GM18861 (cell line): ENCODE results near the gene STRADB.
"Not testable (repeated sequence)": the region's sequence is repeated elsewhere in the genome, so short reads cannot be mapped to it uniquely, and the experiment has no call there.

Experiments
- ATAC-seq: cut with Tn5 transposase; IDR thresholded peaks from one replicate; pipeline ENCODE4 v1.9.1; 2021; ENCODE audit not compliant: unreplicated experiment

The STRADB gene

DNA sequence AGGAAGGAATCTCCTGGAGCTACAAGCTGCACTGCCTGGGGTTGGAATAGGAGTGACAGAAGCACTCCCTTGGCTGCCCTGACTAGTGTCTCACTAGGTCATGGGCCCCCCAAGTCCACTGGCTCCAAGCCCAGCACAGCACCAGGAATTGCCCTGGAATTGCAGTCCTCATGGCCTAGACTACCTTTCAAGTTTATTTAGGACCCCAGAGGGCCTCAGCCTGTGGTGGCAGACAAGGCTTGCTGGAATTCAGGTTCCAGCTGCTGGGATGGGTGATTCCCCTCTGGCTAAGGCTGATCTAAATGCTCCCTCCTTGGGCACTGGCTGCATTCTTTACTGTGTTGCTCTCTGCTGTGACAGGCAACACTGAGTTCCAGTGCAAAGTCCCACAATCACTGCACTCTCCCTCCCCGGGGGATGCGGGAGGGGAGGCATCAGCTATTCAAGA lies 14.0 kb downstream of the STRADB start:
- ATAC-seq = no peak

DNA sequence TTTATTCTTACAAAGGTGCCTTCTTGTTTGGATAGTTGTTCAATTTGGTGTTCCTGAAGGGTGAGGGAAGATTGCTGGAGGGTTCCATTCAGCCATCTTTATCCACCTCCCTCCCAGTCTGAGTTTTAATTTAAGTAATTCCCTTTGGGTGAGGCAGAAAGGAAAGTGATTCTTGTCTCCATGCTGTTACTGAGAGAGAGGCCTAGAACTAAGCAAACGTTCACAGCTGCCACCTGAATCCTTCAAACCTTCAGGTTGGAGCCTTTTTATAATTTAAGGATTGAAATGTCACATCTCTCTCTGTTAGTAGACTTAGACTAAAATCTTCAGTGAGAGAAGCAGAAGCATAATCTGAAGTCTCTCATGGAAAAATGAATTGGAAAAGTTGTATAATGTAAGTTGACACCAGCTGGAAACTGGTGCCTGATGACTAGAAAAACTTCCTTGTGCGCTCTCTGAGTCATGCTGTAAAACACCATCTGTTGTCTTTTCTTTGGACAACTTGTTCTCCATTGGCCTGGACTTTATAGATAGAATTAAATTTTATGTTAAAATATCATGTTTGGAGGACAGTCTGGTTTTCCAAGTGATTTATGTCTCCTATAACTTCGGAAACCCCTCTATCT lies 14.6 kb downstream of the STRADB start:
- ATAC-seq = no peak

DNA sequence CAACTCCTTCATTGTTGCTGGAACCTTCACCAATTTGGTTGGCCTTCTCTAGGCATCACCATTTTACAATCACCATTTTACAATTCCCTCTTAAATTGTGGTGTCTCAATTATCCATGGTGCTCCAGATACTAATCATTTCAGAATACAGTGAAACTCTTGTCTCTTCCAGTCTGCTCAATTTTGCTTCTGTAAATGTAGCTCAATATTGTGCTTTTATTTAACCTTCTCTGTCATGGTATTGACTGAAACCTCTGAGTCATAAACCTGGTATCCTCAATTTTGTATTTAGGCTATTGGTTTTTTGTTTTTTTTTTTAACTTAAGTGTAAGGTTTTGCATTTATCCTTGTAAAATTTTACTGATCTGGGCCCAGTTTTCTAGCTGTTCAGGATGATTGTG lies 16.1 kb downstream of the STRADB start:
- ATAC-seq = no peak

DNA sequence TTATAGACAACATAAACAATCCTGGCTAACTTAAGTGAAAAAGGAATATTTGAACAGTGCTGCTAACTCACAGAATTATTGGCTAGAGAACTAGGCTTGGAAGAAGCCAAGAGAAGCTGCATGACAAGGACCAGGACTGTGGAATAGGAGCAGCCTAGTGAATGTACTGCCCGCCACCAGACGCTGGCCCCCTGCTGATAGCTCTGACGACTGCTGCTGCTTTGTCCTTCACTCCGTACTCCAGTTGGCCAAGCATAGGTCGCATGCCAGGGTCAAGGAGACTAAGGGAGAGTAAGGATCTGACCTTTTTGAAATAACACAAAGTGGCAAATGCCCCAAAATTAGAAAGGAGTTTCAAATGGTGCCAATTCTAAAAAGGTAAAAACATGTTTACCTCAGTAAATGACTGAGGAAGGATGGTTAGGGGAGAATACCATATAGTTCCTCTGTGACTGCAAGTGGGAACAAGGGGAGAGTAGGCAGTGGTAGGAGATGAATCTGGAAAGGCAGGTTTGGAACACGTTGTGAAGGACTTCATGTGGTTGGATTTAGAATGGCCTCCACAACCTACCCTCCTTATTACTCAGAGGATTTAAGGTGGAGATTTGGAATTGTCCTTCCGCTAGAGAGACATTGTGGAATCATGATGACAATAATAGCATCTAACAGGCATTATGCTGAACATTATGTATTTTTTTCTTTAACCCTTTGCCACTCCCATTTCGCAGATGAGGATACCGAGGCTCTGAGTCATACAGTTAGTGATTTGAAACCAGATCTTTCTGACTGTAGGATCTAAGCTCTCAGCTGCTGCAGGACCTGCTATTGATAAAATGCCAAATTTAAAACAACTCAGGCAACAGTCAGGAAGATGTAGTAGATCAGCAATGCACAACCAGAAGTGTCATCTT lies 19.5 kb downstream of the STRADB start:
- no peak for ATAC-seq

DNA sequence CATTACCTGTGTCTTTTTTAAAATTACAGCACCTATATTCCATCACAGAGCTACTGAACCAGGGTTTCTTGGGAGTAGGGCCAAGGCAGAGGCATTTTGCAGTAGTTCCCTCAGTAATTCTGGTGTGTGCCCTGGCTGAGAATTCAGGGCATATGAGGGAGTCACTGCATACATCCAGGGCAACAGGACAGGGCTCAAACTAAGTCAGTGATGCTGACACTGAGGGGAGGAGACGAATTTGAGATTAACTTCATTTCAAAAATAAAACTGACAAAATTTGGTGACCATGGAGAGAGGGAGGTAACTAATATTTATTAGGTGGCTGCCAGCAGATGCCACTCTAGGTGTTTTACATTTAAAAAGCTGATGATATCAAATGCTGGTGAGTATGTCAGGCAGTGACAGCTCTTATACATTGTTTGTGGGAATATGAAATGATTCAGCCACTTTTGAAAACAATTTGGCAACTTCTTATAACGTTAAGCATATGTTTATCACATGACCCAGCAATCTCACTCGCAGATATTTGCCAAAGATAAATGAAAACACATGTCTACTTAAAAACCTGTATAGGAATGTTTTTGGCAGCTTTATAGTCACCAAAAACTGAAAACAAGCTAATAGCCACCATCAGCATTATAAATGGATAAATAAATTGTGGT lies 20.3 kb downstream of the STRADB start:
- no peak for ATAC-seq

DNA sequence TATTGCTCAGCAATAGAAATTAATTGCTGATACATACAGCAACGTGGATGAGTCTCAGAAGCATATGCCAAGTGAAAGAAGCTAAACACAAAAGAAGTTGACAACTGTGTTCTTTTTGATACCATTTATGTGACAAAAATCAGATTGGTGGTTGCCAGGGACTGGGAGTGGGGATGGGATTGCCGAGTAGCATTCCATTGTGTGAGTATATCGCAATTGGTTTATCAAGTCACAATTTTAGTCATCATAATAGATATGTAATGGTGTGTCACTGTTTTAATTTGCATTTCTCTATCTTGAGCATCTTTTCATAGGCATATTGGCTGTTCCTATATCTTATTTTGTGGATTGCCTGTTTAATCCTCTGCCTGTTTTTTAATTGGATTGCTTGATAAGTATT lies 20.9 kb downstream of the STRADB start:
- no peak for ATAC-seq

DNA sequence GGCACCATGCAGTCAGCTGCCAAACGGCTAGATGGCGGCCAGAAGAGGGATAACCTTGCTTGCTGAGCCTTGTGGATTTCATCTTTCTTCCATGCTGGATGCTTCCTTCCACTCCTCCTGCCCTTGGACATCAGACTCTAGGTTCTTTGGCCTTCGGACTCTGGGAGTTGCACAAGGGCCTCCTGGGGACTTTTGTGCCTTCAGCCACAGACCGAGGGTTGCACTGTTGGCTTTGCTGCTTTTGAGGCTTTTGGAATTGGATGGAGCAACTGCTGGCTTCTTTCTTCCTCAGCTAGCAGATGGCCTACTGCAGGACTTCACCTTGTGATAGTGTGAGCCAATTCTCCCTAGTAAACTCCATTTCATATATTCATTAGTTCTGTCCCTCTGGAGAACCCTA lies 31.0 kb downstream of the STRADB start:
- no peak for ATAC-seq

DNA sequence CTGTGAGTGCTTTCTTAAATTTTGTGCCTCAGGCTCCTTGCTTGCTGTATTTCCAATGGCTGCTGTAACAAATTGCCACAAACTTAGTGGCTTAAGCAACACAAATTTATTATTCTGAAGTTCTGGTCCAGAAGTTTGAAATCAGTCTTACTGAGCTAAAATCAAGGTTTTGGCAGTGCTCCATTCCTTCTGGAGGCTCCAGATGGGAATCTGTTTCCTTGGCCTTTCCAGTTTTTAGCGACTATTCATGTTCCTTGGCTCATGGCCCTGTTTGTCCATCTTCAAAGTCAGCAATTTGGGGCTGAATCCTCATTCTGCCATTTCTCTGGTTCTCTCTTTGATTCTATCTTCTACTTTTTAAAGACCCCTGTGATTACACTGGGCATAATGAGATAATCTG lies 31.8 kb downstream of the STRADB start:
- ATAC-seq = no peak

DNA sequence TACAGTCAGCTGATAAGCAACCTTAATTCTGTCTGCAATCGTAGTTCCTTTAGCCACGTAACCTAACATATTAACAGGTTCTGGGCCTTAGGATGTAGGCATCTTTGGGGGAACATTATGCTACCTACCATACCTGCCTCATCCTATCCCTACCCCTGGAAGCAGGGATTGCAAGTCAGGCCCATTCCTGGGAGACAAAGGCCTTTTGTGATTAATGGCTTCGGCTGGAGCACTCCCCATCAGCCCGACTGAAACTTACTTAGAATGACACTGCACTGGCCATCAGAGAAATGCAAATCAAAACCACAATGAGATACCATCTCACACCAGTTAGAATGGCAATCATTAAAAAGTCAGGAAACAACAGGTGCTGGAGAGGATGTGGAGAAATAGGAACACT lies 32.2 kb downstream of the STRADB start:
- not testable (repeated sequence) for ATAC-seq

DNA sequence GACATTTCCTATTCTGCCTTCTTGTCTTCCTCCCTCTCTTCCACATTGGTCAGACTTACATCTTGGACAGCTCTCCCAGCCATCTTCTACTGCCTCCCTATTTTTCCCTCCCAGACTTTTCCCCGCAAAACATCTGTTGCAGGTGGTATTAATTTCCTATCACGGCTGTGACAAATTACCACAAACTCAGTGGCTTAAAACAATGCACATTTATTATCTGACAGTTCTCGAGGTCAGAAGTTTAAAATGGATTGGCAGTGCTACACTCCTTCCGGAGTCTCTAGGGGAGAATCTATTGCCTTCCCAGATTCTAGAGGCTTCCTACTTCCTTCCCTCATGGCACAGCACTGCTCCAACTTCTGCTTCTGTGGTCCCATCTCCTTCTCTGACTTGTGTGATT lies 33.3 kb downstream of the STRADB start:
- no peak for ATAC-seq

DNA sequence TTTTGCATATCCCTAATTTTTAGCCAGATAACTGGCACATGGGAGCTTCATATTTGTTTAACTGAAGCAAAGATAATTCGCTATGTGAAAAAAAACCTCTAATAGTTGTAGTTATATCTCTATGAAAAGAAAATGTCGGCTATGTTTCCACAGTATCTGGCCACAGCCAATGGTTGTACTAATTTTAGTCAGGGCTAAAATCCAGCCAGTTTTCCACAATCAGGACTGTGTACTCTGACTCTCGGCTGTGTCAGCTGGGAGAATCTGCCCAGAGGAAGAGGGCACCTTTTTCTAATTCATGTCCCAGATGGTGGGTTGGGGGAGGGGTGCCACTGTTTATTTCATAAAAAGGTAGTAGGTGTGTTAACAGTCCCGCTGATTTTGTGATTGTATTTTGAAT lies 38.8 kb downstream of the STRADB start:
- no peak for ATAC-seq

DNA sequence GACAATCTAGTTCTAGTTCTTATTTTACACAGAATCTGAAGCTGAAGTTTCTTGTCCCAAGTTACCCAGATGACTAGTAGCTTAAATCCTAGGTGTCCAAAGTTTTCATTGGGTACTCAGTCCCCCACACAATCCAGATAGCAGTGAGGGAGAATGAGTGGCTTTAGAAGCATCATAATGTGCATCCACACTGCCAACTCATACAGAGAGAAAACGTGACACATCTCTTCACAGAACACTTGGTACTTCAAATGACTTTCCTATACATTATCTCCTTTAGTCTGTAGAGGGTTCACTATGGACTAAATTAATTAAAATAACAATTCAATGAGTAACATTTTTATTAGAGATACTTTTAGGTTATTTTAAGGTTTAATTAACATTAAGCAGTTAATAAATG lies 45.2 kb downstream of the STRADB start:
- ATAC-seq = no peak

DNA sequence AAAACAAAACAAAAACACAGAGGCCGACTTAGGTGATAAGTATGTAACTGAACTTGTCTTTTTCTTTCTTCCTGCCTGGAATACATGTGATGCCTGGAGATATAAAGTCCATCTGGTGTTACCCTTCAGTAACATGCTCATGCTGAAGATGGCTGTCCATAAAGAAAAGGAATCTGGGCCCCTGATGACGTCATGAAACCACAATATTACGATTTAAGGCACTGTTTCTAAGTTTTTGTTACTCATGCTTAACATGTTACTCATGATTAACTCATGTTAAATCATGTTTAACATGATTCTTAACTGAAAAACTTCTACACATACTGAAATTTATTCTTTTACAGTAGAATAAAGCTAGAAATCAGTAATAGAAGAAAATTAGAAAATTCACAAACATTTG lies 49.0 kb downstream of the STRADB start:
- no peak for ATAC-seq

DNA sequence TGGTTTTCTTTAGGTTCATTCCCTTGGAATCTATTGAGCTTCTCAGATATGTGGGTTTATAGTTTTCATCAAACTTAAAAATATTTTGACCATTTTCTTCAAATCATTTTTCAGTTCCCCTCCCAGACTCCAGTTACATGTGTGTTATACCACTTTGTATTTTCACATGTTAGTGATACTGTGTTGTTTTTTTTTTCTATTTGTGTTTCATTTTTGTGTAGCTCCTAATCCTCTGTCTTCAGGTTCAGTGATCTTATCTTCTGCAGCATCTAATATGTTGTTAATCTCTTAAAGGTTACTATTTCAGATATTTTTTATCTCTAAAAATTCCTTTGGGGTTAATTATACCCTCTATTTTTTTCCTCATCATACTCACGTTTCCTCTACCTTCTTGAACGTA lies 51.2 kb downstream of the STRADB start:
- ATAC-seq = no peak

DNA sequence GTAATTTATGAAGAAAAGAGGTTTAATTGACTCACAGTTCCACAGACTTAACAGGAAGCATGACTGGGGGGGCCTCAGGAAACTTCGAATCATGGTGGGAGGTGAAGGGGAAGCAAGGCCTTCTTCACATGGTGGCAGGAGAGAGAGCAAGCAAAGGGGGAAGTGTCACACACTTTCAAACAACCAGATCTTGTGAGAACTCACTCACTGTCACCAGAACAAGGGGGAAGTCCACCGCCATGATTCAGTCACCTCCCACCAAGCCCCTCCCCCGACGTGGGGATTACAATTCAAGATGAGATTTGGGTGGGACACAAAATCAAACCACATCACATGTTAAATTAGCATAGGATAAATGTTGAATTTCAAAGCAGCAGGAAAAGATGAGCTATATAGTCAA lies 56.2 kb downstream of the STRADB start:
- no peak for ATAC-seq

DNA sequence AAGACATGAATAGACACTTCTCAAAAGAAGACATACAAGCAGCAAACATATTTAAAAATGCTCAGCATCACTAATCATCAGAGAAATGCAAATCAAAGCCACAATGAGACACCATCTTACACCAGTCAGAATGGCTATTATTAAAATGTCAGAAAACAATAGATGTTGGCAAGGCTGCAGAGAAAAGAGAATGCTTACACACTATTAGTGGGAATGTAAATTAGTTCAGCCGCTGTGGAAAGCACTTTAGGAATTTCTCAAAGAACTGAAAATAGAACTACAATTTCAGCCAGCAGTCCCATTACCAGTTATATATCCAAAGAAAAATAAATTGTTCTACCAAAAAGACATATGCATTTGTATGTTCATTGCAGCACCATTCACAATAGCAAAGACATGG lies 61.7 kb downstream of the STRADB start:
- no peak for ATAC-seq

DNA sequence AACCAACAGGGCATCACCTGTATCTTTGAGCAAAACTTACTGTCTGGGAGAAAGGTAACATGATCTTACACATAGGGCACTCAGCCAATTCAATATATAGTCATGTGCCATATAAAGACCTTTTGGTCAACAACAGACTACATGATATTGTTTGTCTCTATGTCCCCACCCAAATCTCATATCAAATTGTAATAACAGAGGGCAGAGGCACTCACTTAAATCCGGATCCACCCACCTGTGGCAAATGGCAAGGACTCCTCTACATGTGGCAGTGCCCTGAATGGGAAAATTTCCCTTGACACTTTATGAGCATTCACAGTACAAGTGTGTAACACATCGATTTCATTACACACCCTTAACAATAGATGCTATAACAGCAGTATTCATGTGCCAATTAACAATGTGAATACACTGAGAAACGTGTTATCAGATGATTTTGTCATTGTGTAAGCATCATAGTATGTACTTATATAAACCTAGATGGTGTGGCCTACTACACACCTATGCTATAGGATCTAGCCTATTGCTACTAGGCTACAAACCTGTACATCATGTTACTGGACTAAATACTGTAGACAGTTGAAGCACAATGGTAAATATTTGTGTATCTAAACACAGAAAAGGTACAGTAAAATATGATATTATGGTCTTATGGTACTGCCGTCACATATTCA lies 64.2 kb downstream of the STRADB start:
- no peak for ATAC-seq

DNA sequence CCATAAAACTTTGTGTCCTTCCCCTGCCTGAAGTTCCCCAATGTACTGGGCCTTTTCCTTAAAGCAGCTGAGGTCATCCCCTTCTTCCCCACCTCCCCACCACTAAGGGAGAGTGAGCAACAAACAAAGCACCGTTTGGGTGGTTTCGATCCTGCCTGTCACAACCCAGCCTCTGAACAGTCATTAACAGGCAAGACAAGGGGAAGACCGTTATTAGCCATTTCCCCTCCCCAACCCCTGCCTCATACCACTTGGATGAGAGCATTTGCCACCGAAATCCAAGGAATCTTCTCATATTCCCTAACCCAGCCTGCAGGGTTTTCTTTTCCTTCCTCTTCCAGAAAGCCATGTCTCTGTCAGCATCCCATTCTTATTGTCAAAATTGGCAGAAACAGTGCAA lies 65.6 kb downstream of the STRADB start:
- no peak for ATAC-seq

DNA sequence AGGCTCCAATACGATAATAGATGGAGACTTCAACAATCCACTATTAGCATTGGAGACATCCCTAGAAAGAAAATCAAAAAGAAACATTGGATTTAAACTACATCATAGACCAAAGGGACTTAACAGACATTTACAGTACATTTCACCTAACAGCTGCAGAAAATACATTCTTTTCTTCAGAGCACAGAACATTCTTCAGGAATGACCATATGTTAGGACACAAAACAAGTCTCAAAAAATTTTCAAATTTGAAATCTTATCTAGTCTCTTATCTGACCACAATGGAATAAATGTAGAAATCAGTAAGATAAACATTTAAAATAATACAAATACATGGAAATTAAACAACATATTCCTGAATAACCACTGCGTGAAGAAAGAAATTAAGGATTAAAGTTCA lies 68.7 kb downstream of the STRADB start:
- no peak for ATAC-seq

DNA sequence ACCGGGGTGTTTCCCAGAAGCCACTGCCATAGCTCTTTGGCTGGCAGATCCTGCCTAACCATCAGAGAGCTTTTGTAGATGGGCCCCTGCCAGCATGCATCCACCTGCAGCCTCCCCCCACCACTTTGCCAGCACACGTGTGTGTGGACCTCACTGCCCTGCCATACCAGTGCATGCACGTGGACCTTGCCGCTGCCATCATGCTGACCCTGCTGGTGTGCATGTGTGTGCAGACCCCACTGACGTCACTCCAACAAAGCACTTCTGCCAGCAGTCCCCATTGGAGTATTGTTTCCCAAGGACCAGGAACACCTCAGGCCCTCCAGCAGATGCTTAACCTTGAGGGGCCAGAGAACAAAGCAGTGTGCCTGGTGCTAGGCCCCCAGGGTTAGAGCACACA lies 71.4 kb downstream of the STRADB start:
- ATAC-seq = no peak

DNA sequence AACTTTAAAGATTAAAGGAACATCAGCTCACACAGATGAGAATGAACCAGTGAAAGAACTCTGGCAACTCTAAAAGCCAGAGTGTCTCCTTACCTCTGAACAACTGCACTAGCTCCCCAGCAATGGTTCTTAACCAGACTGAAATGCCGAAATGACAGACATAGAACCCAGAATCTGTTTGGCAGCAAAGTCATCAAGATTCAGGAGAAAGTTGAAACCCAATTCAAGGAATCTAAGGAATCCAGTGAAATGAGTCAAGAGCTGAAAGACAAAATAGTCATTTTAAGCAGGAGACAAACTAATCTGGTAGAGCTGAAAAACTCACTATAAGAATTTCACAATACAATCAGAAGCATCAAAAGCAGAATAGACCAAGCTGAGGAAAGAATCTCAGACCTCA lies 72.0 kb downstream of the STRADB start:
- no peak for ATAC-seq
